Osteoblast (primary cell): ENCODE data around the gene PEX1. TPM values are rescaled to one million over a fixed set of nuclear protein-coding genes. Genes with fewer than 3 reads are reported as not detected.
"Not testable (repeated sequence)": the region's sequence is repeated elsewhere in the genome, so short reads cannot be mapped to it uniquely, and the experiment has no call there.

Source experiments
- DNase-seq: peaks from one replicate; pipeline ENCODE4 v3.0.0; 2011; ENCODE audit warnings: low spot score, mixed read lengths; ENCODE audit not compliant: insufficient read length; ENCODE audit errors: missing footprints
- H2AFZ ChIP-seq: 2 replicates; pipeline ENCODE4 v1.6.0; 2011; ENCODE audit warnings: mild to moderate bottlenecking, low read length
- H3K27ac ChIP-seq: 2 replicates; pipeline ENCODE4 v1.5.1; 2011; ENCODE audit warnings: mild to moderate bottlenecking, low read depth, low read length, moderate library complexity
- H3K27me3 ChIP-seq: 2 replicates; pipeline ENCODE4 v1.6.0; 2012; ENCODE audit warnings: mild to moderate bottlenecking, control low read depth, inconsistent platforms, low read length, moderate library complexity; ENCODE audit not compliant: insufficient read depth
- H3K36me3 ChIP-seq: 2 replicates; pipeline ENCODE4 v1.5.1; 2011; ENCODE audit warnings: mild to moderate bottlenecking, low read length, control low read depth, moderate library complexity; ENCODE audit not compliant: insufficient read depth
- H3K4me1 ChIP-seq: 2 replicates; pipeline ENCODE4 v1.5.1; 2011; ENCODE audit warnings: mild to moderate bottlenecking, low read length, control low read depth, moderate library complexity; ENCODE audit not compliant: insufficient read depth
- H3K4me2 ChIP-seq: 2 replicates; pipeline ENCODE4 v1.6.0; 2011; ENCODE audit warnings: mild to moderate bottlenecking, low read length; ENCODE audit not compliant: insufficient read depth
- H3K4me3 ChIP-seq: fragments of 200-600 bp; sonication (generic); 3 replicates; pipeline ENCODE4 v1.5.1; 2012; ENCODE audit warnings: mild to moderate bottlenecking, low read length, inconsistent platforms; ENCODE audit not compliant: insufficient read depth
- H3K79me2 ChIP-seq: 2 replicates; pipeline ENCODE4 v1.6.0; 2012; ENCODE audit warnings: mild to moderate bottlenecking, low read length, control low read depth, inconsistent platforms; ENCODE audit not compliant: insufficient read depth
- H3K9me3 ChIP-seq: 2 replicates; pipeline ENCODE4 v1.5.1; 2011; ENCODE audit warnings: low read depth, low read length, control low read depth
- H4K20me1 ChIP-seq: 2 replicates; pipeline ENCODE4 v1.6.0; 2012; ENCODE audit warnings: mild to moderate bottlenecking, low read length, control low read depth; ENCODE audit not compliant: insufficient read depth
- CTCF ChIP-seq: IDR thresholded peaks from 2 replicates; pipeline ENCODE4 v1.5.1; 2011; ENCODE audit warnings: mild to moderate bottlenecking, low read depth, low read length, moderate library complexity; ENCODE audit errors: extremely low read depth
- total RNA-seq: library from RNA; depleted of rRNA; stranded (reverse); fragments of >200 nt; gene quantifications from 2 replicates; pipeline ENCODE4 v1.2.3, GENCODE V29; 2012

The PEX1 gene
- total RNA-seq, 1 donor: 25.7 TPM

GRCh38 chr7:92550194-92550593 is 21.9 kb upstream of the PEX1 start:
- H4K20me1 ChIP-seq: no peaks in the 10 kb centered on the region
- H3K9me3 ChIP-seq: no peaks in the 10 kb centered on the region
- no peak for DNase-seq
- H3K36me3 ChIP-seq: no peaks in the 10 kb centered on the region
- no peaks in the 10 kb centered on the region for H3K27me3 ChIP-seq
- no peaks in the 10 kb centered on the region for H3K4me1 ChIP-seq
- no peaks in the 10 kb centered on the region for H3K79me2 ChIP-seq
- H3K4me2 ChIP-seq: no peak overlapping the region
- TF ChIP-seq CTCF: no peak
- no peak overlapping the region for H3K4me3 ChIP-seq
- H3K27ac ChIP-seq: no peak overlapping the region
- no peak overlapping the region for H2AFZ ChIP-seq

DNA sequence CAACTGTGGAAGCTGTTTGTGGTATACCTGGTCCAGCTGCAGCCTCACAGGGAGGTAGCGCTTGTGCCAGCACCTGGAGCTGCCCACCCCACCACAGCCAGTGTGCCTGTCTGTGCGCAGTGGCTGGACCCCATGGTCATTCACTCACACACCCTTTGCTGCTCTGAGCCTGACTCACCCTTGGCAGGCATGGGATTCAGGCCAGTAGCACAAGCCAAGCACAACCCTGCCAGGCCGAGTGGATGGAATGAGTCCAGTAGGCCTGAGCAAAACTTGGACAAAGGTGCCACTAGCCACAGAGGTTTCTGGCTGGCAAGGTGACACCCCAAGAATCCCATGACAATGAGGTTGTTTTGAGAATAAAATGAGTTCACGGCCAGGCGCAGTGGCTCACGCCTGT is 19.3 kb upstream of the PEX1 start:
- Histone ChIP-seq H3K4me2 (no peak overlapping the region), H3K27ac (no peak overlapping the region), H3K27me3 (no peaks in the 10 kb centered on the region), H3K4me3 (no peak overlapping the region), H2AFZ (no peak overlapping the region), H3K4me1 (no peaks in the 10 kb centered on the region), H4K20me1 (no peaks in the 10 kb centered on the region), H3K9me3 (no peaks in the 10 kb centered on the region), H3K36me3 (no peaks in the 10 kb centered on the region), H3K79me2 (no peaks in the 10 kb centered on the region)
- no peak for TF ChIP-seq CTCF
- DNase-seq: no peak

DNA sequence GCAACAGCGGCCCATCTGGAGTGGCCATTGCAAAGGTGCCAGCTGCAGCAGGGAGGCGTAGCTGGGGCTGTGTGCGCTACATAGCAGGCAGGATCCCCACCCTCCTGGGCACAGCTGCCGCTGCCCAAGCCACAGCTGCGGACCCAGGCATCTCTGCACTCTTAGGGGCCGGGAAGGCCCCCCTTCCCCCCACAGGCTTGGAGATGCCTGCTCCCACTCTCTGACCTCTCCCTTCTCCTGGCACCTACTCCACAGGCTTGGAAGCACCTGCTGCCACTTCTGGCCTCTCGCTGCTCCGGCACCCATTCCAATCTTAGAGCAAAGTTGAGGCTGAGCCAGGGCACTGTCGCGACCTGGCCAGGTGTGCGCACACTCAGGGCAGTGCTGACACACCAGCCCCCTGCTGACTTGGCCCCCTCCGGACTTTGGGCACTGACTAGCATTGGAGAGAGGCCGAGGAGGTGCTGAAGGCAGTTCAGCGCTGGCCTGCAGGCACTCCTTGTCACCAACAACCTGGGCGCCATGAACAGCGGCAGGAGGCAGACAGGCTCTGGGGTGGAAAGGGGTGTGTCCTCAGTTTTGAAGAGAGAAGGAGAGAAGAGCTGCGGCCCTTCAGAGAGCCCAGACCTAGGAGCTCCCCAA is 18.7 kb upstream of the PEX1 start:
- DNase-seq: no peak
- Histone ChIP-seq H3K9me3 (no peaks in the 10 kb centered on the region), H3K36me3 (no peaks in the 10 kb centered on the region), H3K4me3 (no peak overlapping the region), H3K27me3 (no peaks in the 10 kb centered on the region), H3K79me2 (no peaks in the 10 kb centered on the region), H3K27ac (no peak overlapping the region), H3K4me1 (no peaks in the 10 kb centered on the region), H3K4me2 (no peak overlapping the region), H4K20me1 (no peaks in the 10 kb centered on the region), H2AFZ (no peak overlapping the region)
- no peak for TF ChIP-seq CTCF

- not testable (repeated sequence) for H4K20me1 ChIP-seq
Observed at GRCh38 chr7:92545116-92545515, 16.8 kb upstream of the PEX1 start.

DNA sequence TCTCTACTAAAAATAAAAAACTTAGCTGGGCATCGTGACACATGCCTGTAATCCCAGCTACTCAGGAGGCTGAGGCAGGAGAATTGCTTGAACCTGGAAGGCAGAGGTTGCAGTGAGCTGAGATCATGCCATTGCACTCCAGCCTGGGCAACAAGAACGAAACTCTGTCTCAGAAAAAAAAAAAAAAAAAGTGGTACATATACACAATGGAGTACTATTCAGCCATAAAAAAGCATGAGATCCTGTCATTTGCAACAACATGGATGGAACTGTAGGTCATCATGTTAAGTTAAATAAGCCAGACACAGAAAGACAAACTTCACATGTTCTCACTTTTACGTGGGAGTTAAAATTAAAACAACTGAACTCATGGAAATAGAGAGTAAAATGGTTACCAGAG is 15.2 kb upstream of the PEX1 start:
- not testable (repeated sequence) for H3K27me3 ChIP-seq, H3K79me2 ChIP-seq, H3K27ac ChIP-seq, H2AFZ ChIP-seq, H4K20me1 ChIP-seq, H3K4me3 ChIP-seq, H3K4me2 ChIP-seq, H3K9me3 ChIP-seq, DNase-seq, H3K4me1 ChIP-seq, H3K36me3 ChIP-seq

More at GRCh38 chr7:92545116-92545515, 16.8 kb upstream of the PEX1 start:
- H3K9me3 ChIP-seq, DNase-seq, H2AFZ ChIP-seq, H3K36me3 ChIP-seq, H3K27me3 ChIP-seq, H3K4me3 ChIP-seq, H3K4me1 ChIP-seq, H3K4me2 ChIP-seq, H3K27ac ChIP-seq, H3K79me2 ChIP-seq: not testable (repeated sequence)
